Astrocyte of the cerebellum (primary cell): ENCODE results near the gene CRHR1.

Experiments
- DNase-seq: peaks from one replicate; pipeline ENCODE4 v3.0.0-alpha.2; 2011; ENCODE audit warnings: low read depth
- H3K4me3 ChIP-seq: 2 replicates; pipeline ENCODE4 v1.5.1; 2011; ENCODE audit warnings: mild to moderate bottlenecking, low read depth, low read length, moderate library complexity
- CTCF ChIP-seq: IDR thresholded peaks from 2 replicates; pipeline ENCODE4 v1.5.1; 2012; ENCODE audit warnings: low read length, low read depth, moderate library complexity, mild to moderate bottlenecking; ENCODE audit errors: missing control alignments
- in situ Hi-C: cut with HindIII; loops from 2 replicates; pipeline ENCODE4 v1.10.0; 2017; ENCODE audit warnings: low sequenced_read_pairs

CRHR1 gene

GRCh38 chr17:45837187-45837586 is 53.1 kb downstream of the CRHR1 start:
- in situ Hi-C loops: no loop called here
- H3K4me3 ChIP-seq: no peak overlapping the region
- no peak for DNase-seq
- no peak for TF ChIP-seq CTCF

- H3K4me3 ChIP-seq: no peak overlapping the region
- no peak for DNase-seq
- TF ChIP-seq CTCF: no peak
- in situ Hi-C loops: no loop called here
Observed at GRCh38 chr17:45837603-45838002, 53.5 kb downstream of the CRHR1 start.

- in situ Hi-C loops: no loop called here
- no peak for DNase-seq
Observed at GRCh38 chr17:45838751-45839295, 54.7 kb downstream of the CRHR1 start.

GRCh38 chr17:45839442-45839841 is 55.3 kb downstream of the CRHR1 start:
- no peak for DNase-seq
- no peak for TF ChIP-seq CTCF
- H3K4me3 ChIP-seq: no peak overlapping the region
- in situ Hi-C loops: no loop called here

More at GRCh38 chr17:45838751-45839295, 54.7 kb downstream of the CRHR1 start:
- no peak for TF ChIP-seq CTCF
- no peak overlapping the region for H3K4me3 ChIP-seq

- TF ChIP-seq CTCF: no peak
- no peak overlapping the region for H3K4me3 ChIP-seq
- DNase-seq: no peak
- in situ Hi-C loops: no loop called here
Observed at GRCh38 chr17:45841186-45841585, 57.1 kb downstream of the CRHR1 start.

GRCh38 chr17:45841883-45842525 is 57.9 kb downstream of the CRHR1 start:
- no peak overlapping the region for H3K4me3 ChIP-seq
- no peak for TF ChIP-seq CTCF
- no peak for DNase-seq
- in situ Hi-C loops: no loop called here
